VCaP (cell line): ENCODE results near the gene PPM1A.
A peak's percentile ranks its signal among the peaks of the same experiment; 100 is the strongest.

ENCODE experiments used
- H3K27ac ChIP-seq: fragments of 450-650 bp; 2 replicates; pipeline ENCODE4 v1.5.1; 2017
- CTCF ChIP-seq: fragments of 450-650 bp; conservative IDR thresholded peaks from 2 replicates; pipeline ENCODE4 v1.5.1; 2017; ENCODE audit warnings: mild to moderate bottlenecking, moderate library complexity

PPM1A gene

GRCh38 chr14:60266021-60266937 is 17.3 kb downstream of the PPM1A start:
- no peak overlapping the region for H3K27ac ChIP-seq
- peak; percentile 78 for TF ChIP-seq CTCF

DNA sequence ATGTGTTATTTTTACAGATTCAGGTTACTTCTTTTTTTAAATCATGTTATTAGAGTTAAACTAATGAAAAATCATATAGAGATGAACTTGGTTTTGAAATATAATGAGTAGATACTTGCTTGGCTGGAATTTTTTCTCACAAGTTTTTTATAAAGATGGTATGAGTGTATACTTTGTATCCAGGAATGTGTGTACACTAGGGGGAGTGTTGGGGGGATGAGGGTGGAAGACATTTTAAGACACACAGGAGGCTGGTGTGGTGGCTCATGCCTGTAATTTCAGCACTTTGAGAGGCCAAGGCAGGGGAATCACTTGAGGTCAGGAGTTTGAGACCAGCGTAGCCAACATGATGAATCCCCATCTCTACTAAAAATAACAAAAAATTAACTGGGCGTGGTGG is 23.2 kb downstream of the PPM1A start:
- TF ChIP-seq CTCF = no peak
- peak overlapping the region; percentile 39; the same call in 1 of the 2 replicates for H3K27ac ChIP-seq

GRCh38 chr14:60273956-60274355 is 24.9 kb downstream of the PPM1A start:
- no peak for TF ChIP-seq CTCF
- no peak overlapping the region for H3K27ac ChIP-seq

DNA sequence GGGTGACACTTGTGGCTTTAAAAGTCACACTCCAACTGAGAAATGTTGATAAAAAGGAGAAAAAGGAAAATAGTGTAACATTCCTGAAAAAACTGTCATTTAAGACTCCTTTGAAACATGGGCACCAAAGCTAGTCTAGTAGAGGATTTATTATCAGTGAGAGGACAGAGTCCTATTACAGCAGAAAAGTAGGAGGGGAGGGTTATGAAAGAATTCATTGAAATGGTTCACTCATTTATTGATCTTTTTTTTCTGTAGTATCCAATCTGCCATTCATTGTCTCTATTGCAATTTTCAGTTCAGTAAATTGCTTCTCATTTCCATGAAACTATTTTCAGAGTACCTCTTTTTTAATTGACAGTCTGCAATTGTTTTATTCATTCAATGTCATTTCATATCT is 25.4 kb downstream of the PPM1A start:
- TF ChIP-seq CTCF = no peak
- no peak overlapping the region for H3K27ac ChIP-seq

GRCh38 chr14:60275932-60276331 is 26.9 kb downstream of the PPM1A start:
- no peak for TF ChIP-seq CTCF
- no peak overlapping the region for H3K27ac ChIP-seq

DNA sequence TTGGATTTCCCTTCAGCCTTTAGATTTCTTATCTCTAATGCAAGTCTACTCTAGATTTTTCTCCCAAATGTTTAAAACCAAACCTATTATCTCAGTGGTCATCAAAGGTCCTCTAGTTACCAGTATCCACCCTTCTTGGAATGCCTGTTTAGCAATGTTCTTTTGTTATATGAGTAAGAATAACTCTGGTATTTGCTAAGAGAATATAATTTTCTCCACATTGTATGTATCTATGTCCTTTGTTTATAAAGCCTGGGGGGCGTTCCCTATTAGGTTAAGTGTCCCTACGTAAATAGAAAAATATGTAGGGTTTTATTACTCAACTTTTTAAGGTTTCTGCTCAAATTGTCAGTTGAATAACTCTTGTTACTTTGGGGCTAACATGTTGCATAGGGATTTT is 27.3 kb downstream of the PPM1A start:
- H3K27ac ChIP-seq = no peak overlapping the region
- TF ChIP-seq CTCF = no peak

GRCh38 chr14:60277605-60278190 is 28.7 kb downstream of the PPM1A start:
- no peak for TF ChIP-seq CTCF
- H3K27ac ChIP-seq = no peak overlapping the region
